Suprapubic skin (tissue), 4 donors: ENCODE results near the gene SCAP. TPM values are rescaled to one million over a fixed set of nuclear protein-coding genes. Genes with fewer than 3 reads are reported as not detected.

ENCODE experiments used
- DNase-seq, 2 donors: peaks; one replicate each; pipeline ENCODE4 v3.0.0-alpha.2; 2019; ENCODE audit warnings: low spot score in 2 of 2
- H3K27ac ChIP-seq: fragments of 200-600 bp; sonication (generic); one replicate; pipeline ENCODE4 v1.5.1; 2019
- H3K27me3 ChIP-seq: fragments of 200-600 bp; sonication (generic); one replicate; pipeline ENCODE4 v1.5.1; 2019
- H3K36me3 ChIP-seq: fragments of 200-600 bp; sonication (generic); one replicate; pipeline ENCODE4 v1.5.1; 2019
- H3K4me1 ChIP-seq: fragments of 200-600 bp; sonication (generic); one replicate; pipeline ENCODE4 v1.5.1; 2019
- H3K4me3 ChIP-seq: fragments of 200-600 bp; sonication (generic); one replicate; pipeline ENCODE4 v1.5.1; 2019; ENCODE audit warnings: mild to moderate bottlenecking
- H3K9me3 ChIP-seq: fragments of 200-600 bp; sonication (generic); one replicate; pipeline ENCODE4 v1.5.1; 2019
- CTCF ChIP-seq, 2 donors: fragments of 200-600 bp in 1 of 2; fragments of 450-650 bp in 1 of 2; sonication (generic) in 1 of 2; IDR thresholded peaks; one replicate each; pipeline ENCODE4 v1.5.1; 2016 to 2019; ENCODE audit warnings: antibody characterized with exemption in 2 of 2, mild to moderate bottlenecking in 1 of 2, moderate library complexity in 1 of 2
- EP300 ChIP-seq: sonication (generic); formaldehyde crosslinking; IDR thresholded peaks from one replicate; pipeline ENCODE4 v1.6.1; 2017; ENCODE audit warnings: antibody characterized with exemption
- POLR2A ChIP-seq, 2 donors: fragments of 450-650 bp; IDR thresholded peaks; one replicate each; pipeline ENCODE4 v1.6.1; 2017; ENCODE audit warnings: antibody characterized with exemption in 2 of 2, mild to moderate bottlenecking in 2 of 2, moderate library complexity in 2 of 2
- POLR2AphosphoS5 ChIP-seq, 3 donors: sonication (generic); formaldehyde crosslinking; IDR thresholded peaks; one replicate each; pipeline ENCODE4 v1.6.1; 2017; ENCODE audit warnings: antibody characterized with exemption in 3 of 3
- WGBS: methylation state at CpG from one replicate; pipeline ENCODE4 v1.1.5; 2018; 5-methylcytosine and 5-hydroxymethylcytosine counted together
- total RNA-seq, 4 donors: library from RNA; depleted of rRNA; stranded (reverse); fragments of >200 nt; gene quantifications; one replicate each; pipeline ENCODE4 v1.1.0, GENCODE V29; 2016

SCAP gene
- total RNA-seq, 4 donors from 2014 or later: 142 to 195 (median 151) TPM

GRCh38 chr3:47440131-47440530 lies 35.6 kb downstream of the SCAP start:
- no peaks in the 10 kb centered on the region for H3K9me3 ChIP-seq
- H3K27ac ChIP-seq: no peak overlapping the region
- peaks cover 34% of the 10 kb centered on the region for H3K4me1 ChIP-seq
- no peaks in the 10 kb centered on the region for H3K27me3 ChIP-seq
- TF ChIP-seq EP300 (no peak), POLR2A (IDR thresholded peaks at IDR 0.05) (no peak), CTCF (IDR thresholded peaks at IDR 0.05) (no peak), POLR2AphosphoS5 (IDR thresholded peaks at IDR 0.05) (no peak)
- no peak for DNase-seq
- H3K4me3 ChIP-seq: no peak overlapping the region
- peaks cover 34% of the 10 kb centered on the region for H3K36me3 ChIP-seq

GRCh38 chr3:47436180-47436579 lies 39.6 kb downstream of the SCAP start:
- DNase-seq: no peak
- WGBS: 90% methylated on average over 5 of the region's 5 CpGs
- TF ChIP-seq POLR2AphosphoS5 (IDR thresholded peaks at IDR 0.05) (no peak), POLR2A (IDR thresholded peaks at IDR 0.05) (no peak), EP300 (no peak), CTCF (IDR thresholded peaks at IDR 0.05) (no peak)
- Histone ChIP-seq H3K9me3 (no peaks in the 10 kb centered on the region), H3K27ac (no peak overlapping the region), H3K36me3 (peaks cover 64% of the 10 kb centered on the region), H3K4me1 (no peaks in the 10 kb centered on the region), H3K27me3 (no peaks in the 10 kb centered on the region), H3K4me3 (no peak overlapping the region)

GRCh38 chr3:47434849-47435248 lies 40.9 kb downstream of the SCAP start:
- Histone ChIP-seq H3K36me3 (peaks cover 68% of the 10 kb centered on the region), H3K27me3 (no peaks in the 10 kb centered on the region), H3K4me3 (no peak overlapping the region), H3K27ac (no peak overlapping the region), H3K4me1 (peaks cover 3% of the 10 kb centered on the region), H3K9me3 (no peaks in the 10 kb centered on the region)
- no peak for TF ChIP-seq POLR2AphosphoS5 (IDR thresholded peaks at IDR 0.05)
- no peak for TF ChIP-seq CTCF (IDR thresholded peaks at IDR 0.05)
- no peak for TF ChIP-seq EP300
- no peak for TF ChIP-seq POLR2A (IDR thresholded peaks at IDR 0.05)
- no peak for DNase-seq
- 88% methylated on average over 4 of the region's 4 CpGs for WGBS

GRCh38 chr3:47433796-47434195 lies 41.9 kb downstream of the SCAP start:
- Histone ChIP-seq H3K9me3 (no peaks in the 10 kb centered on the region), H3K36me3 (peaks cover 58% of the 10 kb centered on the region), H3K27ac (peak overlapping the region; percentile 11), H3K4me3 (no peak overlapping the region), H3K27me3 (no peaks in the 10 kb centered on the region), H3K4me1 (peaks cover 3% of the 10 kb centered on the region)
- DNase-seq: no peak
- WGBS: 85% methylated on average over 3 of the region's 3 CpGs
- TF ChIP-seq CTCF (IDR thresholded peaks at IDR 0.05) (no peak), POLR2AphosphoS5 (IDR thresholded peaks at IDR 0.05) (no peak), EP300 (no peak)

GRCh38 chr3:47432673-47433072 lies 43.1 kb downstream of the SCAP start:
- peak in 1 of 2 donors; percentile 22 for DNase-seq
- no peak overlapping the region for H3K4me3 ChIP-seq
- 97% methylated on average over 2 of the region's 2 CpGs for WGBS
- H3K9me3 ChIP-seq: no peaks in the 10 kb centered on the region
- H3K4me1 ChIP-seq: peaks cover 3% of the 10 kb centered on the region
- no peak for TF ChIP-seq EP300
- no peak for TF ChIP-seq POLR2A (IDR thresholded peaks at IDR 0.05)
- no peak for TF ChIP-seq CTCF (IDR thresholded peaks at IDR 0.05)
- TF ChIP-seq POLR2AphosphoS5 (IDR thresholded peaks at IDR 0.05): no peak
- no peaks in the 10 kb centered on the region for H3K27me3 ChIP-seq
- H3K36me3 ChIP-seq: peaks cover 57% of the 10 kb centered on the region
- no peak overlapping the region for H3K27ac ChIP-seq
